HG03439 (cell line): ENCODE measurements around the gene STARD8.
"Not testable (repeated sequence)": the region's sequence is repeated elsewhere in the genome, so short reads cannot be mapped to it uniquely, and the experiment has no call there.

Source experiments
- ATAC-seq: cut with Tn5 transposase; IDR thresholded peaks from one replicate; pipeline ENCODE4 v1.9.1; 2021; ENCODE audit warnings: mild to moderate bottlenecking, moderate library complexity; ENCODE audit not compliant: unreplicated experiment

The STARD8 gene

DNA sequence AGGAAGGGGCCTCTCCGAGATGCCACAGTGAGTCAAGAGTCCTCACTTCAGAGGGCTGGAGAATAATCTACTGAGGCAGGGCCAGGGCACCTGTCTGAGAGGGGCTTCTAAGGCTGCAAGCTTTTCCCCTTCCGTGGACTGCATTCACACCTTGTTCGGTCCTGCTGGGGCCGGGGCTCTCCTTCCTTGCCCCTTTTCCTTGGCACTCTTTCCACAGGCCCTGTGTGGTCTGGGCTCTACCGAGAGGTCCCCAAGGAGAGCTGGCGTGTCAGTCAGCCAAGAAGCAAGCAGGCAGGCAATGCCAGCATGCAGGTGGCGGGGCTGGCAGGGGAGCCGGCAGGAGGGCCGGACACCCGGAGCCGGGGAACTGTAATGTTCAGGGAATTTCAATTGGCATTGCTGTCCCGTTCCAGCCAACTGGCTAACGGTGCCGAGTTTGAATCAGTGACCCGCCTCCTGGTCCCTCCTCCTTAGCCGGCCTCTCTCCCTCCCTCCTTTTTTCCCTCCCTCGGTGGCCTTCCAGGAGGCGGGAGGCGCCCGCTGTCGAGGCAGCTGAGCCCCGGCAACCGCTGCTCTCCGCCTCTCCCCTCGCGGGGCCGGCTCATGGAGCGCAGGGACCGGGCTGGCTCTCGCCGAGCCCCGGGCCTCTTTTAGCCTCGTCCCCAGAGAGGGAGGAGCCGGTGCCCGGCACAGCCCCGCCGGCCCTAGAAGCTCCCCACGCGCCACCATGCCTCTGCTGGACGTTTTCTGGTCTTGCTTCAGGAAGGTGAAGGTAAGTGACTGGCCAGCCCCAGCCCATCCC lies at the start of gene STARD8:
Gene STARD8 (plus strand): TSS at position 511 of the 802 bp plus-strand sequence. CDS start 217 bp downstream, at position 728.
- ATAC-seq: no peak

DNA sequence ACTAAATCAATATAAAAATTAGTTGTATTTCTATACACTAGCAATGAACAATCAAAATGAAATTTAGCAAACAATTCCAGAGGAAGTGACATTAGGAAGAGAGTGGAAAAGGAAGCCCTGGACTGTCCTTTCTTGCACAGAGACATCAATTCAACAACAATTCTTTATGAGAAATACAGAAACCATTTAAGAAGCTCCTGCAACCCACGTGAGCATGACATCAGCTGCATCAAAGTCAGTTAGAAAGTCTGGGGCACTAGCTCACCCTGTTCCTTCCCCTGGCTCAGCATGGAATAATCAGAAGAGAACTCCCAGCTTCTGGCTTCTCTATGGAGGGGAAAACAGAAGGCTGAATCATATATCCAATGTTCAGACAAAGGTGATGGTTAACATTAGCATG lies 48.6 kb upstream of the STARD8 start:
- no peak for ATAC-seq

GRCh38 chrX:68599256-68600152 lies 48.0 kb upstream of the STARD8 start:
- ATAC-seq: no peak

GRCh38 chrX:68604216-68604615 lies 43.2 kb upstream of the STARD8 start:
- ATAC-seq: not testable (repeated sequence)

DNA sequence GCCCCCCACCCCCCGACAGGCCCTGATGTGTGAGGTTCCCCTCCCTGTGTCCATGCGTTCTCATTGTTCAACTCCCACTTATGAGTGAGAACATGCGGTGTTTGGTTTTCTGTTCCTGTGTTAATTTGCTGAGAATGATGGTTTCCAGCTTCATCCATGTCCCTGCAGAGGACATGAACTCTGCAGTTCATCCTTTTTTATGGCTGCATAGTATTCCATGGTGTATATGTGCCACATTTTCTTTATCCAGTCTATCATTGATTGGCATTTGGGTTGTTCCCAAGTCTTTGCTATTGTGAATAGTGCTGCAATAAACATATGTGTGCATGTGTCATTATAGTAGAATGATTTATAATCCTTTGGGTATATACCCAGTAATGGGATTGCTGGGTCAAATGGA lies 32.7 kb upstream of the STARD8 start:
- ATAC-seq: not testable (repeated sequence)

GRCh38 chrX:68627986-68628385 lies 19.5 kb upstream of the STARD8 start:
- no peak for ATAC-seq

DNA sequence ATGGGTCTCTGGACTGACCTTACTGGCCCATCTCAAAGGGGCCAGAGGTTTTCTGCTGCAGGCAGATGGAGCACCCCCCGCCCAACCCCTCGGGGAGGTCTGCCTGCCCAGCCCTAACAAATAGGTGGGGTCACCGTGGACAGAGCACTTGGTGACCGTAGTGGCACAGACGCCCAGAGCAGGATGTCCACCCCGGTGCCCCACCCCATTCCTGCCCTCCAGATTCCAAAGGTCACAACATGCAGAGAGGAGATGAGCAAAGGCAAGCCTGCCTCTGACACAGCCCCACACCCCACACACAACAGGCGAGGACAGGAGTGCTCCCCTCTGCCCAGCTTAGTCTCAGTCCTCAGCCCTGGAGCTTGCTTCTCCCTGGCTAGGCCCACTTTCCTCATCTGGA lies 17.5 kb upstream of the STARD8 start:
- ATAC-seq: not testable (repeated sequence)

DNA sequence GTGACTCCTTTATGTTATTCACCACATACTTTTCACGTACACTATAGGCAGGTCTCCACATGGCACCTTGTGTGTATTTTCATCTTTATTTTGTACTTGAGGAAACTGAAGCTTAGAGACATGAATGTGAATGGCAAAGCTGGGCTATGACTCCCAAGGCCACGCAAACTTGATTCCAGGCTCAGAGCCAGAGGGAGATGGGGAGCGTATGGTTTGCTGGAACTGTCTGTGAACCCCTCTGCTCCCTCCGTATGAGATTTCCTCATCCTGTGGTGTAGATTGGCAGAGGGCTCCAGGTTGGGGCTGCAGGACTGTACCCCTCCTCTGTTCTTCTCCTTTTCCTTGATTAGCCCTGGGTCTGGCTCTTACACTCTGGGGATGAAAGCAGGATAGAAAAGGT lies 16.1 kb upstream of the STARD8 start:
- no peak for ATAC-seq

GRCh38 chrX:68632491-68632890 lies 15.0 kb upstream of the STARD8 start:
- ATAC-seq: no peak

- ATAC-seq: no peak
Observed at GRCh38 chrX:68633981-68634380, 13.5 kb upstream of the STARD8 start.

- ATAC-seq: no peak
Observed at GRCh38 chrX:68634649-68635227, 12.7 kb upstream of the STARD8 start.

- no peak for ATAC-seq
Observed at GRCh38 chrX:68640661-68641060, 6.8 kb upstream of the STARD8 start.

DNA sequence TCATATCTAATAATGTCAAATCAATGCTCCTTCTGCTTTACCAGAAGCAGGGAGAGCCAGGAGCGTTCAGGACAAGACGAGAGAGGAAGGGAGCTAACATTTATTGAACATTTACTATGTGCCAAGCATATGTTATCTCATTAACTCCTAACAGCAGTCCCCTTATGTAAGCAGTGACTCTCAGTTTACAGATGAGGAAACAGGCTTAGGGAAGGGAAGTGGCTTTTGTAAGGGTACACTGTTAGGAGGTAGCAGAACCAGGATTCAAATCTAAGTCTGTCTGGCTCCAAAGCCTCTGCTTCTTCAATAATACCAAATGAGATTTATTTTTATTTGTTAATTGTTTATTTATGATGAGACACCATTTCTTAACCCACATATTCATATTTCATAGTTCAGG lies 2.6 kb upstream of the STARD8 start:
- ATAC-seq: no peak

DNA sequence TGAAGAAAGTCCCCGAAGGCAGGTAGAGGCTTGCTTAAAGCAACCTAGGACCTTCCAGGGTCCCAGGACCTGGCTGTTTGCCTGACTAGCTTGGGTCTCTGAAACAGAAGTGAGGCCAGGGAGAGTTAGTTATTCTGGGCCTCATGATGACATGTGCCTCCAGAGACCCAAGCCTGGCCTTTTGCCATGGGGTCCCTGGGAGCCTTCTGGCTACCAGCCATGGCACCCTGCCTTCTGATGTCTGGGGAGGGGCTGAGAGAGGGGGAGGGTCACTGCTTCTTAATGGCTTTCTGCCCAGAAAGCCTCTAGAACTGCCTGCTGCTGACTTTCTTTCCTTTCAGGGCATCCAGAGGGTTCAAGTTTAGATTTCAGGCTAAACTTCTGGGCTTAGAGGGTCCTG lies 1.0 kb upstream of the STARD8 start:
- no peak for ATAC-seq

DNA sequence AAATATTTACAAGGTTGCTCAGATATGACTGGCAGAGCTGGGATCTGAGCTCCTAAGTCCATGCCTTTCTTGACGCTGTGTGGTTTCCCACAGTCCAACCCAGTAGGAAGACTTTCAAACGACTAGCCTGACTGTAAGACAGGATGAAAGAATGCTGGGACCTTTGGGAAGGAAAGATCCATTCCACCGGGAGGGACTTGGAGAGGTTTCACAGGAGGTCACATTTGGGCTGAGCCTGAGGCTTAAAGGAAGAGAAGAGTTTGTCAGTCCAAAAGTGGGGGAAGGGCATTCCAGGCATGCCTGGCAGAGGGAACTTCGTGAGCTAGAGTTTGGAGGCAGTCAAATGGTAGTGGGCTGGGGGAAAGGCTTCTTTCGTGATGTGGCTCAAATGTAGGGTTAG lies 1.5 kb downstream of the STARD8 start:
- no peak for ATAC-seq

DNA sequence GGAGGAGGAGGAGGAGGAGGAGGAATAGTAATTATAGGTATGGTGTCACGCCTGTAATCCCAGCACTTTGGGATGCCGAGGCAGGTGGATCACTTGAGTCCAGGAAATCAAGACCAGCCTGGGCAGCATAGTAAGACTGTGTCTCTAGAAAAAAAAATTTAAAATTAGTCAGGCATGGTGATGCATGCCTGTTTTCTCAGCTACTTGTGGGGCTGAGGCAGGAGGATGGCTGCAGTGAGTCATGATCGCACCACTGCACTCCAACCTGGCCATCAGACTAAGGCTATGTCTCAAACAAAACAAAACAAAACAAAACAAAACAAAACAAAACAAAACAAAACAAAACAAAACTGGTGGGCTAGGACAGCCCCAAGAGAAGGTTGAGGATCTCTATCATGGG lies 3.0 kb downstream of the STARD8 start:
- ATAC-seq: no peak

DNA sequence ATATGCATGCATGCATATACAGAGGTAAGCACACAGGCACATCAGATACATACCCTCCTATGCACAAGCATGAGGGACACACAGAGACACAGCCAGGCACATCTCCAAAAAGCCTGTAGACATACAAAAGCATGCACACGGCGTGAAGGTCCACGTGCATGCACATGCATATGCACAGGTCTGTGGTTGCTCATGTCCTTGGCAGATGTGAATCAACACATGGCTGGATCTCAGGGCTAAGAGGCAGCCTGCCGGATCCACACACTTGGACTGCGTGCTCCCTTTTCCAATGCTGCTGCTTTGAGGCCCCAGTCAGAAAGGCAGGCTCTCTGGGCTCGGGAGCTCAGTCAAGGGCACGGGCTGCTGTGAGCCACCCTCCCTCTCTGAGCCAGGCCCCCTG lies 3.6 kb downstream of the STARD8 start:
- ATAC-seq: no peak

DNA sequence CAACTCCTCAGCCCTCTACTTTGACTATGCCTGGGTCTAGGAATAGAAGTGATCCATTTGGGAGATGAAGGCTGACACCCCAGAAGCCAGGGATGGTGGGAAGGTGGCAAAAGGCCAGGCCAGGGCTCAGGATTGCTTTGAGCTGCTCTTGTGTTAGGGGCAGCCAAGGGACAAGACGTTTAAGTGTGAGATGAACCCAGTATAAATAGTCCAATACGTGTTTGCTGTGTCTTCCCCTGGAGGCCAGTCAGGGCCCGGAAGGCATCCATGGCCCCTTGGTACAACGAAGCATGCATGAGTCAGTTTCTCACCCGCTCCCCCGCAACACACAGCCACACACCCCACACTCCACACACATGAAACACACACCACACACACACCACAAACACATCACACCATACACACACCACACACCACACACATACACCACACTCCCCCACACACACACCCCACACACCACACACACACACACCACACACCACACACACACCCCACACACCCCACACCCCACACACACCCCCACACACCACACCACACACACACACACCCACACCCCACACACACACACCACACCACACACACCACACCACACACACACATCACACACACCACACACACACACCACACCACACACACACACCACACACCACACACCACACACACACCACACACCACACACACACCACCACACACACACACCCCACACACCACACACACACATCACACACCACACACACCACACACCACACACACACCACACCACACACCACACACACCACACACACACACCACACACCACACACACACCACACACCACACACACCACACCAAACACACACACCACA lies 5.1 kb downstream of the STARD8 start:
- ATAC-seq: no peak

- ATAC-seq: no peak
Observed at GRCh38 chrX:68654693-68655092, 7.2 kb downstream of the STARD8 start.

DNA sequence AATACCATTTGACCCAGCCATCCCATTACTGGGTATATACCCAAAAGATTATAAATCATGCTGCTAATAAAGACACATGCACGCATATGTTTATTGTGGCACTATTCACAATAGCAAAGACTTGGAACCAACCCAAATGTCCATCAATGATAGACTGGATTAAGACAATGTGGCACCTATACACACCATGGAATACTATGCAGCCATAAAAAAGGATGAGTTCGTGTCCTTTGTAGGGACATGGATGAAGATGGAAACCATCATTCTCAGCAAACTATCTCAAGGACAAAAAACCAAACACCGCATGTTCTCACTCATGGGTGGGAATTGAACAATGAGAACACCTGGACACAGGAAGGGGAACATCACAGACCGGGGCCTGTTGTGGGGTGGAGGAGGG lies 9.0 kb downstream of the STARD8 start:
- ATAC-seq: not testable (repeated sequence)

- no peak for ATAC-seq
Observed at GRCh38 chrX:68658530-68658929, 11.1 kb downstream of the STARD8 start.
